TTC549 (cell line): Measurements from ENCODE around the gene MTMR3.

Experiments used
- FAIRE-seq: peaks from 2 replicates; lab custom pipeline; 2012; peaks lifted over from hg19 to GRCh38; lab: Jason Lieb, UNC

The MTMR3 gene

GRCh38 chr22:30004101-30004500 lies 121.1 kb downstream of the MTMR3 start:
- FAIRE-seq: no peak

DNA sequence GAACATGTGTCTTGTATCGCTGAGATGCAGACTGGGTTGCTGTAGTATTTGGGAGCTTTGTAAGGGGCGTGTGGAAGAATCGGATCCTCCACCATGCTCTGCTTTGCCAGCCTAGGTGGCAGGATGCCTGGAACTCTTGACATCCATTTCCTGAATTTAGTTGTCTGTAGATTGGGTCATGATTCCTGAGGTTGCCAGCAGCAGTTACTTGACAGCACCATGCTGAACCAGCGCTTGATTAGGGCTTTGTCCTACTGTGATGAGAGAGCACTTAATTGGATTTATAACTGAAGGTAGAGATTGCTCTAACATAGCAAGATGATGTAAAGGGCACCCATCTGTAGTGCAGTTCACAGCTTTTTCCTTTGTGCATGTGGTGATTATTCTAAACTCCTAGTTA lies 121.7 kb downstream of the MTMR3 start:
- no peak for FAIRE-seq

GRCh38 chr22:30005213-30005857 lies 122.4 kb downstream of the MTMR3 start:
- no peak for FAIRE-seq

- no peak for FAIRE-seq
Measured at GRCh38 chr22:30007361-30007760, 124.4 kb downstream of the MTMR3 start.

DNA sequence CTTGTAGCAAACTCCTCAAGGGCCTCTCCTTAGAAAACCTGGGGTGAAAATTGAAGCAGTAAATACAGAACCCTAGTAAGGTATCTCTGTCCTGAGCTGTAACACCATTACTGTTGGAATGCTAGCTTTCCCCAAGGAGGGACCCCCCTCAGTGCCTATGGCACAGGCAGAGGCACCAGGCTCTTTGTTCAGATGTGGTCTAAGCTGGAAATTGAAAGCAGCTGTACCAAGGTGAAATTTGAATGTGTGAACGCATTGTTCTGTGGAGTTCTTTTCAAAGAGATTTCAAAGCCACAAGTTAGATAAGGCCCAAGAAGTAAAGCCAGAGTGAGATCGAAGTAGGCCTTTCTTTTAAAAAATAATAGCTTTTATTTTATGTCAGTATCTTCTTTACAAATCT lies 125.4 kb downstream of the MTMR3 start:
- no peak for FAIRE-seq

GRCh38 chr22:30009478-30009877 lies 126.5 kb downstream of the MTMR3 start:
- no peak for FAIRE-seq

- no peak for FAIRE-seq
Measured at GRCh38 chr22:30010789-30011405, 127.9 kb downstream of the MTMR3 start.

DNA sequence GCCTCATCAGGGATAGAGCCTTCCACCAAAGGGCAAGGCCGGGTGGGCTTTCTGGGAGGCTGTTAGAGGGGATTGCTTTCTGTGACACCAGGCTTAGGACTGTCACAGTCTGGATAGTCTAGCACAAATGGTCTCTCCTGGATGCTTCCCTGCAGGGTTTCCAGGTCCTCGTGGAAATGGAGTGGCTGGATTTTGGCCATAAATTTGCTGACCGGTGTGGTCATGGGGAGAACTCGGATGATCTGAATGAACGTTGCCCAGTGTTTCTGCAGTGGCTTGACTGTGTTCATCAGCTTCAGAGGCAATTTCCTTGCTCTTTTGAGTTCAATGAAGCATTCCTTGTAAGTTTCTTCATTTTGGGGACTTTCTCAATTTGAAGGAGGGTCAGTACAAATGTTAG lies 130.2 kb downstream of the MTMR3 start:
- FAIRE-seq: no peak

DNA sequence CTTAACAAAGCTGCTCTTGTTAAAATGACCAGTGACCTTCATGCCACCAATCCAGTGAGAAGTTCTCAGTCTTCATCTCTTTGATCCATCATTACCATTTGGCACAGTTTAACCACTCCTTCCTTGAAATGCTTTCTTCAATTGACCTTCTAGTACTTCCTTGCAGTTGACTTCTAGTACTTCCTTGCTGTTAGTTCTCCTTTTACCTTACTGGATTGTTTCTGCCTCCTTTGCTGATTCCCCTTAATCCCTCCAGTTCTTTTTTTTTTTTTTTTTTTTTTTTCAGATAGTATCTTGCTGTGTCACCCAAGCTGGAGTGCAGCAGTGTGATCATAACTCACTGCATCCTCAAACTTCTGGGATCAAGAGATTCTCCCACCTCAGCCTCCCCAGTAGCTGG lies 131.3 kb downstream of the MTMR3 start:
- FAIRE-seq: no peak

DNA sequence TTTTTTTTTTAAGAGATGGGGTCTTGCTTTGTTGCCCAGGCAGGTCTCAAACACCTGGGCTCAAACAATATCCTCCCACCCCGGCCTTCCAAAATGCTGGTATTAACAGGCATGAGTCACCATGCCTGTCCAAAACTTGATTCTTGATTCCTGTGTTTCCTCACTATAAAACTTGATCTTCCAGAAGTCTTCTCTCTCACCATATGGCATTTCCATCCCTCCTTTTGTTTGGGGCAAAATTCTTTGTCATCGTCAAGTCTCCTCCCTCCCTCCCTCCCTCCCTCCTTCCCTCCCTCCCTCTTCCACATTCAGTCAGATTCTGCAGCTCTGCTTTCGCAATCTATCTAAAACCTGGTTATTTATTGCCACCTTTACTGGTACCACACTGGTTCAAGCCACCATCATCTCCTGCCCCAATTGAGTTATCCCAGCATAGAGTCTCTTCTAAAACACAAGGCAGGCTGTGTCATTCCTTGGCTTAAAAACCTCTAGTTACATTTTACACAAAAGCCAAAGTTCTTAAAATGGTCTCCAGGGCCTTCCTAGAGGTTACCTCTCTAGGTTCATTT lies 132.3 kb downstream of the MTMR3 start:
- FAIRE-seq: no peak

GRCh38 chr22:30015846-30016245 lies 132.9 kb downstream of the MTMR3 start:
- no peak for FAIRE-seq

DNA sequence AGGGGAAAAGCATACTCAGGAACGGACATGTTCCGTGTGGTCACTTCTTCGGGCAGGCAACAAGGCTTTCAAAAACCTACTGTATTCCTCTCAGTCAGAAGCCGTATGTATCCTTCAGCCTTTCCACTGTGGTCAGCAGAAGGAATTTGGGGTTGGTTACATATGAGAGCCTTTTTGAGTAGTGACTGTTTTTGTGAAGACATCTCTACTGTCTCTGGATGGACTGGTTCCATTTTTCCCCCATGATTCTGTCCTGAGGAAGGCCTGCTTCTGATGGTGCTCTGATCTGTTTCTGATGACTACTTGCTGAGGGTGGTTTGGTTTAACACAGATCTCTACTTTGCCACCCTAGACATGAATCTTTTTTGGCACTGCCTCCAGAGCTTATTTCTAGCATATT lies 133.6 kb downstream of the MTMR3 start:
- no peak for FAIRE-seq

GRCh38 chr22:30017375-30018223 lies 134.6 kb downstream of the MTMR3 start:
- no peak for FAIRE-seq

DNA sequence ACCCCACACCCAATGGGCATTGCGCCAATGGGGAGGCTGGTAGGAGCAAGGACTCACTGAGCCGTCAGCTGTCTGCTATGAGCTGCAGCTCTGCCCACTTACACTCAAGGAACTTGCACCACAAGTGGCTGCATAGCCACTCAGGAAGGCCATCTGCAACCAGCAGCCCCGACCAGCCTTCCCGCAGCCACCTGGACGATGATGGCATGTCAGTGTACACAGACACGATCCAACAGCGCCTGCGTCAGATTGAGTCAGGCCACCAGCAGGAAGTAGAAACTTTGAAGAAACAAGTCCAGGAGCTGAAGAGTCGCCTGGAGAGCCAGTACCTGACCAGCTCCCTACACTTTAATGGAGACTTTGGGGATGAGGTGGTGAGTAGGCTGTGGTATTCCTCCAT lies 137.5 kb downstream of the MTMR3 start:
- no peak for FAIRE-seq

DNA sequence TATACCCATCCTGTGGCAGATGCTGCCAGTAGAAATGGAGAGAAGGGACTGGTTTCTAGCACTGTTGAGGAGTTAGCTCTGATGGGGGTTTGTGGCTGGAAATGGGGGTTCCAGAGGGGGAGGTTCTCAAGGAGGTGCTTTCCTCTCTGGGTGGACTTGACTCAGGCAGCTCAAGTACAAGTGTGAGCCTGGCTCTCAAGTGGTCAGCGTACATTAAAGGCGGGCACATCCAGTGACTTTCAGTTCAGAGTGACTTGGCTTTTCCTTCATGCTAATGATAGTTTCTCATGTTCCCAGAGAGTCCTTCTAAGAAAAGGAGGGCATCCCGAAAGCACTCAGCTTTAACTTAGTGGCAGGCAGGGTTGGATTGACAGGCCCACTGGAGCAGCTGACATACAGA lies 138.4 kb downstream of the MTMR3 start:
- no peak for FAIRE-seq

DNA sequence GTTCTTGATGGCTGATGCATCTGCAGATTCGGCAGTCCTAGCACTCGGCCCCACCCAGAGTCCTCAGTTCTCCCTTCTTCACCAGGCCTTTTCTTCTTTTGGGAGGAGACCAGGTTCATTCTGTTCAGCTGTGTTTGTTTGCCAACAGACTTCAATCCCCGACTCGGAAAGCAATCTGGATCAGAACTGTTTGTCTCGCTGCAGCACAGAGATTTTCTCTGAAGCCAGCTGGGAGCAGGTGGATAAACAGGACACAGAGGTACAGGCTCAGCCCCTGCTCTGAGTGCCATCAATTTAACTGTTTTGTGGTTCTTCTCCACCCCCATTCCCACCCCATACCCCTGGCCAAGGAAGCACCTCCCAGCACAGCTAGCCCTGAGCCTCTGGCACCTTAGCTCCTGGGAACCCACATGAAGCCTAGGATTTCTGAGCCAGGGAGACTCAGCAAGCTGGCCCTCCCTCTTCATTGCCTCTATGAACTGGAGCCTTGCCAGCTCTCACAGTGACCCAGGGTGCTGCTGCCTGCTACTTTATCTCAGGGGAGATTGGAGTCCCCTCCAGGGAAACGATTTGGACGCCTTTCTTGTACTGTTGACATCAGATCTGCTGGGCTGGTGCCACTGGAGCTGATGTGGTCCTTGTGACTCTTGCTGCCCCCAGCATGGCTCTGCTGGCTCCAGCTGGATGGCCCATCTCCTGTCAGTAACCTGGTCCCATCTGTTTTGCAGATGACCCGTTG lies 139.1 kb downstream of the MTMR3 start:
- no peak for FAIRE-seq

- FAIRE-seq: no peak
Measured at GRCh38 chr22:30023099-30023660, 140.2 kb downstream of the MTMR3 start.

- no peak for FAIRE-seq
Measured at GRCh38 chr22:30024231-30024630, 141.3 kb downstream of the MTMR3 start.

DNA sequence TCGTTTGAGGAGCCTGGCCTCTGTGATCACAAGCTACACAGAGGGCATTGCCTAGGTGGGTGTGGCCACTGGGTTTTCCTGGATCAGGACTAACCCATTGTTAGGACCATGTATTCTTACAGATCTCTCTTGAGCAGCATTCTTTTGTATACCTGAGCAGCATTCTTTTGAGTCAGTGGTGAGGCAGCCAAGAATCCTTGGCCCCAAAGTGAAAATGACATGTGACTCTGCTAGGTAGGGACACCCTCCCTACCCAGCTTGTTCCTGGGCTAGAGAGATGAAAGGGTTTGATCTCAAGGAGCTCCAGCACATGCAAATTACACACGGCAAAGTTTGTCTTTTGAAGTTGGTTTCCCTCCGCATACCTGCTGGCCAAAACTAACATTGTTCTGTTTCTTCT lies 142.2 kb downstream of the MTMR3 start:
- no peak for FAIRE-seq

DNA sequence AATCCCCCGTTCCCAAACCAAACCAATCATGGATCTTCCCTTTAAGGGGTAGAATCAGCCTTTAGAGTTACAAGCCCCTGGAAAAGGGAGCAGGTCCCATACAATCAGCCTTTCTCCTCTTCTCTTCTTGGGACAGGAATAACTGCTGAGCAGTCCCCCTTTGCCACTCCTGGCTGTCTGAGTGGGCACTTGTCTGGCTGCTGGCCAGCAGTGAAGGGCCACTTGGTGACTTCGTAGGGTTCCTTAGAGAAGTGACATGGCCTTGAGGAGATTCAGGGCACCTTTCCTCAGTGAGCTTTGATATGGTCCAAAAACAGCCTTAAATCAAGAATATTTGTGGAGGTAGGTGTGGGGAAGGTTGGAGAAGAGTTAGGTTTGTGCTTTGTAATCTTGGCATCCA lies 143.8 kb downstream of the MTMR3 start:
- FAIRE-seq: no peak

- FAIRE-seq: no peak
Measured at GRCh38 chr22:30027169-30027568, 144.2 kb downstream of the MTMR3 start.

DNA sequence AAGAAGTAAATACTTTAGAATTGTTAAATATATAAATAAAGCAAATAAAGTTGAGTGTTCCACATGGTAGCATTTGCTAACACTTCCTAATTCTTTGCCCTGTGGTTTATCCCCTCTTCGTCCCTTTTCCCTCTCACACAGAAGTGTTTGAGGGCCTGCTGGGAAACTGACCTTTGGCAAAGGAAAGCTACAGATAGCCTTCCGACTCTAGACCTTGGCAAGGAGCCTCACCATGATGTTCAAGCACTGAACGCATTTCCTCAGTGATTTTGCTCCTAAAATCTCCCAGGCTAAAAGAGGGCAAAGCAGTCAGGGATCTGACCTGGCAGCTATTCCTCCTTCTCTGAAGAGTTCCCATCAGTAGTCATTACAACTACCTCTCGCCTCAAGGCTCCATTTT lies 144.8 kb downstream of the MTMR3 start:
- no peak for FAIRE-seq
